Subcutaneous adipose tissue (tissue), 4 donors: Measurements from ENCODE around the gene PRSS12. TPM values are rescaled to one million over a fixed set of nuclear protein-coding genes. Genes with fewer than 3 reads are reported as not detected.

Experiments used
- CTCF ChIP-seq: fragments of 450-650 bp; IDR thresholded peaks from one replicate; pipeline ENCODE4 v1.5.1; 2016; ENCODE audit warnings: low read depth, mild to moderate bottlenecking, control low read depth, antibody characterized with exemption, moderate library complexity
- total RNA-seq, 4 donors: library from RNA; depleted of rRNA; stranded (reverse); fragments of >200 nt; gene quantifications; one replicate each; pipeline ENCODE4 v1.1.0, GENCODE V29; 2016

PRSS12 gene
- total RNA-seq, 4 donors from 2014 or later = 0.17 to 1.1 (median 0.57) TPM; not detected in 1

- TF ChIP-seq CTCF = no peak
Observed at GRCh38 chr4:118367872-118368271, 15.1 kb upstream of the PRSS12 start.

GRCh38 chr4:118367361-118367760 is 14.6 kb upstream of the PRSS12 start:
- no peak for TF ChIP-seq CTCF

GRCh38 chr4:118363166-118363565 is 10.4 kb upstream of the PRSS12 start:
- TF ChIP-seq CTCF = no peak

- no peak for TF ChIP-seq CTCF
Observed at GRCh38 chr4:118361192-118361591, 8.4 kb upstream of the PRSS12 start.

GRCh38 chr4:118360106-118360505 is 7.3 kb upstream of the PRSS12 start:
- TF ChIP-seq CTCF = no peak

- TF ChIP-seq CTCF = no peak
Observed at GRCh38 chr4:118357601-118358000, 4.8 kb upstream of the PRSS12 start.

- TF ChIP-seq CTCF = no peak
Observed at GRCh38 chr4:118356731-118357130, 3.9 kb upstream of the PRSS12 start.
